KOPT-K1 (cell line): ENCODE results near the gene SPEG.

Source experiments
- H3K27ac ChIP-seq: fragments of 200-600 bp; sonication (generic); 2 replicates; pipeline ENCODE4 v1.5.1; 2016; ENCODE audit warnings: antibody characterized with exemption, mild to moderate bottlenecking, low read depth, low read length; ENCODE audit not compliant: poor library complexity, severe bottlenecking
- H3K36me3 ChIP-seq: fragments of 200-600 bp; sonication (generic); 2 replicates; pipeline ENCODE4 v1.5.1; 2017; ENCODE audit warnings: antibody characterized with exemption, mild to moderate bottlenecking, low read length, moderate library complexity; ENCODE audit not compliant: insufficient read depth
- H3K9me3 ChIP-seq: fragments of 200-600 bp; sonication (generic); 2 replicates; pipeline ENCODE4 v1.5.1; 2017; ENCODE audit warnings: antibody characterized with exemption, low read length, mild to moderate bottlenecking; ENCODE audit not compliant: insufficient read depth, poor library complexity, severe bottlenecking

The SPEG gene

GRCh38 chr2:219441451-219442255, 7.0 kb downstream of the SPEG start:
- H3K9me3 ChIP-seq: no peaks in the 10 kb centered on the region
- no peaks in the 10 kb centered on the region for H3K36me3 ChIP-seq
- H3K27ac ChIP-seq: no peak overlapping the region

GRCh38 chr2:219442256-219443015, 7.8 kb downstream of the SPEG start:
- Histone ChIP-seq H3K36me3 (no peaks in the 10 kb centered on the region), H3K9me3 (no peaks in the 10 kb centered on the region), H3K27ac (no peak overlapping the region)

GRCh38 chr2:219443016-219443696, 8.5 kb downstream of the SPEG start:
- H3K9me3 ChIP-seq: no peaks in the 10 kb centered on the region
- no peak overlapping the region for H3K27ac ChIP-seq
- H3K36me3 ChIP-seq: no peaks in the 10 kb centered on the region

- no peaks in the 10 kb centered on the region for H3K36me3 ChIP-seq
- H3K9me3 ChIP-seq: no peaks in the 10 kb centered on the region
- H3K27ac ChIP-seq: no peak overlapping the region
Measured at GRCh38 chr2:219443697-219444023, 9.0 kb downstream of the SPEG start.

- Histone ChIP-seq H3K9me3 (no peaks in the 10 kb centered on the region), H3K36me3 (no peaks in the 10 kb centered on the region), H3K27ac (no peak overlapping the region)
Measured at GRCh38 chr2:219444566-219445091, 10.0 kb downstream of the SPEG start.

GRCh38 chr2:219445220-219445640, 10.6 kb downstream of the SPEG start:
- H3K27ac ChIP-seq: no peak overlapping the region
- no peaks in the 10 kb centered on the region for H3K36me3 ChIP-seq
- H3K9me3 ChIP-seq: no peaks in the 10 kb centered on the region

- H3K9me3 ChIP-seq: no peaks in the 10 kb centered on the region
- H3K36me3 ChIP-seq: no peaks in the 10 kb centered on the region
- no peak overlapping the region for H3K27ac ChIP-seq
Measured at GRCh38 chr2:219446101-219446504, 11.5 kb downstream of the SPEG start.

- H3K36me3 ChIP-seq: no peaks in the 10 kb centered on the region
- no peaks in the 10 kb centered on the region for H3K9me3 ChIP-seq
- no peak overlapping the region for H3K27ac ChIP-seq
Measured at GRCh38 chr2:219446689-219447088, 12.0 kb downstream of the SPEG start.

GRCh38 chr2:219447242-219448098, 12.8 kb downstream of the SPEG start:
- Histone ChIP-seq H3K9me3 (no peaks in the 10 kb centered on the region), H3K36me3 (no peaks in the 10 kb centered on the region), H3K27ac (no peak overlapping the region)

- H3K9me3 ChIP-seq: no peaks in the 10 kb centered on the region
- H3K36me3 ChIP-seq: no peaks in the 10 kb centered on the region
- H3K27ac ChIP-seq: no peak overlapping the region
Measured at GRCh38 chr2:219448099-219448775, 13.6 kb downstream of the SPEG start.

GRCh38 chr2:219448776-219449341, 14.2 kb downstream of the SPEG start:
- no peaks in the 10 kb centered on the region for H3K36me3 ChIP-seq

GRCh38 chr2:219449609-219450008, 15.0 kb downstream of the SPEG start:
- H3K9me3 ChIP-seq: no peaks in the 10 kb centered on the region
- no peaks in the 10 kb centered on the region for H3K36me3 ChIP-seq
- no peak overlapping the region for H3K27ac ChIP-seq

More at GRCh38 chr2:219448776-219449341, 14.2 kb downstream of the SPEG start:
- Histone ChIP-seq H3K9me3 (no peaks in the 10 kb centered on the region), H3K27ac (no peak overlapping the region)

- no peak overlapping the region for H3K27ac ChIP-seq
Measured at GRCh38 chr2:219451661-219452360, 17.2 kb downstream of the SPEG start.

More at GRCh38 chr2:219451661-219452360, 17.2 kb downstream of the SPEG start:
- Histone ChIP-seq H3K9me3 (no peaks in the 10 kb centered on the region), H3K36me3 (no peaks in the 10 kb centered on the region)
